Right lobe of liver (tissue), 6 donors: ENCODE measurements around the gene MAP3K2. TPM values are rescaled to one million over a fixed set of nuclear protein-coding genes. Genes with fewer than 3 reads are reported as not detected.

Source experiments
- ATAC-seq, 4 donors: fragments of 200-7000 bp; cut with Tn5 transposase; one replicate each; pipeline ENCODE4 v1.9.1; 2020; ENCODE audit warnings: mild to moderate bottlenecking in 4 of 4, moderate library complexity in 4 of 4
- DNase-seq, 3 donors: peaks; one replicate each; pipeline ENCODE4 v3.0.0-alpha.2; 2020
- H3K27ac ChIP-seq, 3 donors: fragments of 200-600 bp; one replicate each; pipeline ENCODE4 v1.8.0; 2022
- H3K27me3 ChIP-seq, 2 donors: fragments of 200-600 bp; one replicate each; pipeline ENCODE4 v1.8.0; 2022
- H3K36me3 ChIP-seq, 4 donors: fragments of 200-600 bp; sonication (generic) in 1 of 4; one replicate each; pipeline versions ENCODE4 v1.5.1 to v1.8.0; 2017 to 2022; ENCODE audit warnings: control low read depth in 1 of 4
- H3K4me1 ChIP-seq, 4 donors: fragments of 200-600 bp; sonication (generic) in 1 of 4; one replicate each; pipeline versions ENCODE4 v1.5.1 to v1.8.0; 2017 to 2022; ENCODE audit warnings: control low read depth in 1 of 4
- H3K4me3 ChIP-seq, 3 donors: fragments of 200-600 bp; one replicate each; pipeline ENCODE4 v1.8.0; 2022
- H3K9me3 ChIP-seq, 4 donors: fragments of 200-600 bp; sonication (generic) in 1 of 4; one replicate each; pipeline versions ENCODE4 v1.5.1 to v1.8.0; 2017 to 2022; ENCODE audit warnings: control low read depth in 1 of 4
- POLR2A ChIP-seq: fragments of 450-650 bp; IDR thresholded peaks from one replicate; pipeline ENCODE4 v1.6.1; 2017; ENCODE audit warnings: antibody characterized with exemption, mild to moderate bottlenecking
- WGBS: methylation state at CpG from one replicate; pipeline ENCODE4 v1.1.6; 2018; ENCODE audit warnings: low coverage, low lambda C conversion rate; ENCODE audit not compliant: insufficient coverage; ENCODE audit errors: missing lambda C conversion rate; 5-methylcytosine and 5-hydroxymethylcytosine counted together
- intact Hi-C, 2 donors: fragments of 100-400 bp; cut with DNase I; formaldehyde crosslinking; loops; one replicate each; pipeline versions ENCODE4 v1.11.2 to v1.14.1; 2022
- total RNA-seq, 6 experiments: library from RNA; depleted of rRNA in 2 of 6; stranded (reverse); fragments of >200 nt in 2 of 6; fragmentation: NEBNext Ultra II Directional in 3 of 6; extraction: Animal tissue kit (Norgen Biotek cat#: 25700) in 3 of 6; gene quantifications; one replicate each; pipeline versions ENCODE4 v1.1.0 to v1.2.4, GENCODE V29; 2016 to 2023
- TF ChIP-seq, protein P1 (sequence below), 4 donors: fragments of 200-600 bp in 3 of 4; fragments of 450-650 bp in 1 of 4; IDR thresholded peaks; one replicate each; pipeline versions ENCODE4 v1.5.1 to v1.8.0; 2016 to 2022; ENCODE audit warnings: antibody characterized with exemption in 4 of 4, mild to moderate bottlenecking in 2 of 4
- donor health status: DM: no; HTN: yes; CAD: no.
- donor health status: DM: no; HTN: no; CAD: no.
- donor health status: DM: no; HTN: no; CAD: no.
- donor health status: DM: no; HTN: yes; CAD: no.
- donor health status: DM: no; HTN: yes; CAD: no.

Gene MAP3K2
- total RNA-seq, 6 experiments from 2014 or later = 28.6 to 45.1 (median 39.8) TPM

DNA sequence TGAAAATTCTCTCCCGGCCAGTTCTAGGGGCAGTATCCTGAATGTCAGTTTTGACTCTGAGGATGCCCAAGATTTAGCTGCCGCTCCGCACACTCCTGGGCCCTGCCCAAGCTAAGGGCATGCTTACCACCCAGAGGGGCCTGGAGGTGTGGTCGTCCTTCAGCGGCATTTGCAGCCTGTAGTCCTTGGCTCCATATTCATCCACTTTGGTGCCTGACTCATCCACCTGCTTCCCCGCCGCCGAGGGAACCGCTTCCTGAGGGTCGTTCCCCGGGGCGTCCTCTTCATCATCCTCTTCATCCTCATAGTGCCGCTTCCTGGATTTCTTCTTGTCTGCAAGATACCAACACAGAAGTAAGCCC, 94.4 kb downstream of the MAP3K2 start:
- intact Hi-C loops = no loop called here
- Histone ChIP-seq H3K27ac (peak overlapping the region in 2 of 3 donors; percentile 58 to 62), H3K4me3 (peak overlapping the region; percentile 90 to 98 (median 91)), H3K4me1 (peaks cover 0 to 11% (median 5%) of the 10 kb centered on the region in 4 donors), H3K27me3 (no peaks in the 10 kb centered on the region), H3K9me3 (no peaks in the 10 kb centered on the region), H3K36me3 (peaks cover 0 to 42% (median 15%) of the 10 kb centered on the region in 4 donors)
- DNase-seq = no peak
- WGBS = 0% methylated on average over 8 of the region's 13 CpGs
- ATAC-seq = no peak
- TF ChIP-seq POLR2A = no peak
- TF ChIP-seq, protein P1, sequence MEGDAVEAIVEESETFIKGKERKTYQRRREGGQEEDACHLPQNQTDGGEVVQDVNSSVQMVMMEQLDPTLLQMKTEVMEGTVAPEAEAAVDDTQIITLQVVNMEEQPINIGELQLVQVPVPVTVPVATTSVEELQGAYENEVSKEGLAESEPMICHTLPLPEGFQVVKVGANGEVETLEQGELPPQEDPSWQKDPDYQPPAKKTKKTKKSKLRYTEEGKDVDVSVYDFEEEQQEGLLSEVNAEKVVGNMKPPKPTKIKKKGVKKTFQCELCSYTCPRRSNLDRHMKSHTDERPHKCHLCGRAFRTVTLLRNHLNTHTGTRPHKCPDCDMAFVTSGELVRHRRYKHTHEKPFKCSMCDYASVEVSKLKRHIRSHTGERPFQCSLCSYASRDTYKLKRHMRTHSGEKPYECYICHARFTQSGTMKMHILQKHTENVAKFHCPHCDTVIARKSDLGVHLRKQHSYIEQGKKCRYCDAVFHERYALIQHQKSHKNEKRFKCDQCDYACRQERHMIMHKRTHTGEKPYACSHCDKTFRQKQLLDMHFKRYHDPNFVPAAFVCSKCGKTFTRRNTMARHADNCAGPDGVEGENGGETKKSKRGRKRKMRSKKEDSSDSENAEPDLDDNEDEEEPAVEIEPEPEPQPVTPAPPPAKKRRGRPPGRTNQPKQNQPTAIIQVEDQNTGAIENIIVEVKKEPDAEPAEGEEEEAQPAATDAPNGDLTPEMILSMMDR (IDR thresholded peaks at IDR 0.05) = no peak

DNA sequence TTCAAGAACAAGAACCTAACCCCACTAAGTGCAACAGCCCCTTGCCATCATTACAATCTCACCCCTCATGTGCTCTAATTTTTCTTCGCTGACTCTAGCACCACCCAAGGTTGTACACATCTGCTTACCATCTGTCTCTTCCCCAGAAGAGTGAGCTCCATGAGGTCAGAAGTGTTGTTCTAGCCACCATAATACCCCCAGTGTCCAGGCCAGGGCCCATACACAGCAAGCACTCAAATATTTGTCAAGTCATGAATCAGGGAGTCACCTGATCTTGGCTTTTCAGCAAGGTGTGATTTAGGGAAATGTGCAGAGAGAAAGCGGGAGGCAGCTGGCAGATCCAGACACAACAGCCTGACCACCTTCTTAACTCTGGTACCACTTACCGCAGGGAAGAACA, 99.5 kb downstream of the MAP3K2 start:
- H3K4me1 ChIP-seq = peaks cover 0 to 7% (median 3%) of the 10 kb centered on the region in 4 donors
- H3K27me3 ChIP-seq = no peaks in the 10 kb centered on the region
- DNase-seq (no peak), ATAC-seq (no peak)
- no peaks in the 10 kb centered on the region for H3K9me3 ChIP-seq
- intact Hi-C loops = no loop called here
- WGBS = 100% methylated on average over 2 of the region's 3 CpGs
- H3K27ac ChIP-seq = no peak overlapping the region
- TF ChIP-seq POLR2A = no peak
- TF ChIP-seq, protein P1 (IDR thresholded peaks at IDR 0.05) = no peak
- H3K36me3 ChIP-seq = peaks cover 0 to 93% (median 43%) of the 10 kb centered on the region in 4 donors
- H3K4me3 ChIP-seq = no peak overlapping the region

DNA sequence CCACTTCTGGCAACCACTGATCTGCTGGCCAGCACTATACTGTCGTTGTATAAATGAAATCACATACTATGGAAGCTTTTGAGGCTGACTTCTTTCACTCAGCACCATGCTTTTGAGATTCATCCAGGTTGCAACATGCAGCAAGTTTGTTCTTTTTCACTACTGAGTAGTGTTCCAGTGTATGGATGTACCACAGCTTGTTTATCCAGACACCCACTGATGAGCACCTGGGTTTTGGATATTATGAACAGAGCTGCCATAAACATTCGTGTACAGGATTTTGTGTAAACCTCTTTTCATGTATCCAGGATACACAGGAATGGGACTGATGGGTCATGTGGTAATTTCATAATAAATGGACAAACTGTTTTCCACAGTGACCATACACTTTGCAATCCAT, 104.5 kb downstream of the MAP3K2 start:
- no peak for DNase-seq
- WGBS = 93% methylated on average over 2 of the region's 2 CpGs
- Histone ChIP-seq H3K27me3 (no peaks in the 10 kb centered on the region), H3K4me1 (no peaks in the 10 kb centered on the region), H3K9me3 (no peaks in the 10 kb centered on the region), H3K4me3 (no peak overlapping the region), H3K36me3 (peaks cover 0 to 78% (median 39%) of the 10 kb centered on the region in 4 donors), H3K27ac (no peak overlapping the region)
- no peak for ATAC-seq
- TF ChIP-seq POLR2A = no peak
- intact Hi-C loops = no loop called here

DNA sequence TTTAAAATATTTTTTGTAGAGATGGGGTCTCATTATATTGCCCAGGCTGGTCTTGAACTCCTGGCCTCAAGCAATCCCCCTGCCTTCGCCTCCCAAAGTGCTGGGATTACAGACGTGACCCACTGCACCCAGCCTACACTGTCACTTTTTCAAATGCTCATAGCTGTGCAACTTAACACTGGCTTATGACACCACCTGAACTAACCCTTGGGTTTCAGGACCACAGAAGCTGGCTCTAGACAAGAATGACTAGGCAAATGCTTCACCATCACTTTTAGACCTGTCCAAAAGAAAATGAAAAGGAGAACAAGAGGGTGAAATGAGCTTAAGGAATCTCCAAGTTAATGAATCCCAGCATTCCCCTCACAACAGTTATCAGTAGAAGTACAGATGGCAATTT, 107.1 kb downstream of the MAP3K2 start:
- no peak for TF ChIP-seq POLR2A
- TF ChIP-seq, protein P1 (IDR thresholded peaks at IDR 0.05) = no peak
- intact Hi-C loops = no loop called here
- peaks cover 0 to 74% (median 36%) of the 10 kb centered on the region in 4 donors for H3K36me3 ChIP-seq
- H3K9me3 ChIP-seq = no peaks in the 10 kb centered on the region
- no peak overlapping the region for H3K27ac ChIP-seq
- WGBS = 94% methylated on average over 2 of the region's 2 CpGs
- ATAC-seq (no peak), DNase-seq (no peak)
- no peaks in the 10 kb centered on the region for H3K27me3 ChIP-seq
- no peak overlapping the region for H3K4me3 ChIP-seq
- H3K4me1 ChIP-seq = no peaks in the 10 kb centered on the region

DNA sequence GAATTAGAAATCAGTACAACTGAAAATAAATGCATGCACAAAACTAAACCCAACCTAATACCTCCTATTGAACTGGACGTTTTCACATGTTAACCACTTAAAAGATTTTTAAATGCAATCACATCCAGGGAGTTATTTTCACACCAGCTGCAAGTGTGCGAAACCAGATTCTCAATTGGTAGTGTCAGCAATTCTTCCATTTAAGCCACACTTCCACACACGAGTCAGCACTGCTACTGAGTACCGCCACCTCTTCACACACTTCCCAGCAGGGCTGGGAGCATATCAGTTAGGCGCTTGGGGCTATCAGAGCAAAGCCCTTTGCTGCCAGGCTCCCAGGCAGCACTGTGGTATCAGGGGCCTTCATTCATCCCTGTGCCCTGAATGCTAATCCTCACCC, 108.0 kb downstream of the MAP3K2 start:
- no peak for DNase-seq
- ATAC-seq = peak in 3 of 4 donors; percentile 29 to 62 (median 50)
- WGBS = 67% methylated on average over 3 of the region's 5 CpGs
- Histone ChIP-seq H3K4me3 (no peak overlapping the region), H3K27me3 (no peaks in the 10 kb centered on the region), H3K36me3 (peaks cover 0 to 68% (median 33%) of the 10 kb centered on the region in 4 donors), H3K9me3 (no peaks in the 10 kb centered on the region), H3K4me1 (no peaks in the 10 kb centered on the region), H3K27ac (peak overlapping the region in 1 of 3 donors; percentile 13)
- intact Hi-C loops = no loop called here
- no peak for TF ChIP-seq POLR2A
- TF ChIP-seq, protein P1 (IDR thresholded peaks at IDR 0.05) = no peak
